ENCODE measurements around the gene FAM193B. TPM values are rescaled to one million over a fixed set of nuclear protein-coding genes. Genes with fewer than 3 reads are reported as not detected.

Gene FAM193B
- polyA plus RNA-seq, 3 donors: 1.6 to 216 (median 1.9) TPM

GRCh38 chr5:177599731-177600507 is 45.6 kb upstream of the FAM193B start, which contains the start of gene B4GALT7:
B4GALT7 (plus strand) TSS chr5:177600132; CDS start chr5:177600211, 79 bp downstream.
- DNase-seq: peak; percentile 62 to 67 (median 66)
- peaks cover 23% of the 10 kb centered on the region for H4K20me1 ChIP-seq (ENCODE audit: insufficient read depth, low read length)
- H3K36me3 ChIP-seq (replicated peaks in 1 of 2; ENCODE audit: control insufficient read depth in 1 of 2, insufficient read depth in 2 of 2, low read length in 2 of 2): peaks cover 18 to 29% of the 10 kb centered on the region in 2 donors
- TF ChIP-seq CTCF (IDR thresholded peaks at IDR 0.05): no peak
- Mint-ChIP-seq H3K27ac (peak within 1 kb of the TSS; percentile 88 to 95 (median 91)), H3K9me3 (peaks cover 0 to 2% (median 0%) of the 10 kb centered on the region in 7 donors), H3K36me3 (peaks cover 25 to 29% of the 10 kb centered on the region in 2 donors), H3K4me3 (peak within 1 kb of the TSS; percentile 83 to 97), H3K27me3 (ENCODE audit: low read depth in 3 of 3) (peaks cover 0 to 3% (median 1%) of the 10 kb centered on the region in 3 donors), H3K4me1 (peaks cover 33% of the 10 kb centered on the region)
- H3K27ac ChIP-seq (ENCODE audit: low read depth in 1 of 2, low read length in 2 of 2): peak within 1 kb of the TSS; percentile 80 to 91
- H3K9ac ChIP-seq (ENCODE audit: insufficient read depth, low read length, poor library complexity, severe bottlenecking): peak within 1 kb of the TSS; percentile 91
- H3K4me3 ChIP-seq (replicated peaks in 1 of 3; ENCODE audit: low read depth in 2 of 3, low read length in 3 of 3): peak within 1 kb of the TSS; percentile 76 to 90 (median 86)
- WGBS (ENCODE audit: insufficient coverage): under 1% methylated on average over 82 of the region's 86 CpGs
- H3K79me2 ChIP-seq (ENCODE audit: insufficient read depth, low read length): peaks cover 15% of the 10 kb centered on the region
- intact Hi-C loops (cut with micrococcal nuclease): loop anchor here (5.0 to 10.0 kb wide), 3 partner anchors 43 to 295 kb away; partner anchors contain the start of genes MXD3 (in 1 of the 2), PRELID1 (in 1 of the 2) and RAB24 (in 1 of the 2)
- H3K4me2 ChIP-seq (replicated peaks; ENCODE audit: extremely low read depth, low read length, poor library complexity, severe bottlenecking): peak within 1 kb of the TSS; percentile 98
- no peaks in the 10 kb centered on the region for H3K27me3 ChIP-seq (ENCODE audit: control insufficient read depth in 2 of 2, insufficient read depth in 2 of 2, low read length in 2 of 2)
- peak within 1 kb of the TSS; percentile 97 for H2AFZ ChIP-seq (ENCODE audit: insufficient read depth, low read depth, low read length, poor library complexity, severe bottlenecking)
- H3K4me1 ChIP-seq (ENCODE audit: control insufficient read depth in 1 of 2, insufficient read depth in 2 of 2, low read length in 2 of 2): peaks cover 19 to 23% of the 10 kb centered on the region in 2 donors
- H3K9me3 ChIP-seq (replicated peaks in 1 of 2; ENCODE audit: control insufficient read depth in 1 of 2, insufficient read depth in 1 of 2, low read length in 2 of 2): no peaks in the 10 kb centered on the region

GRCh38 chr5:177598477-177598876 is 44.1 kb upstream of the FAM193B start:
- intact Hi-C loops (cut with micrococcal nuclease): loop anchor here (5.0 to 10.0 kb wide), 3 partner anchors 41 to 294 kb away; partner anchors contain the start of genes MXD3 (in 1 of the 2), PRELID1 (in 1 of the 2) and RAB24 (in 1 of the 2)
- DNase-seq: no peak
- Mint-ChIP-seq H3K9me3 (peaks cover 0 to 1% (median 0%) of the 10 kb centered on the region in 7 donors), H3K27me3 (ENCODE audit: low read depth in 3 of 3) (peaks cover 0 to 3% (median 1%) of the 10 kb centered on the region in 3 donors), H3K36me3 (peaks cover 34 to 36% of the 10 kb centered on the region in 2 donors), H3K4me1 (peaks cover 38% of the 10 kb centered on the region), H3K27ac (no peak overlapping the region), H3K4me3 (no peak overlapping the region)
- peaks cover 24% of the 10 kb centered on the region for H3K79me2 ChIP-seq (ENCODE audit: insufficient read depth, low read length)
- no peak overlapping the region for H3K27ac ChIP-seq (ENCODE audit: low read depth in 1 of 2, low read length in 2 of 2)
- no peak for TF ChIP-seq CTCF (IDR thresholded peaks at IDR 0.05)
- H2AFZ ChIP-seq (ENCODE audit: insufficient read depth, low read depth, low read length, poor library complexity, severe bottlenecking): no peak overlapping the region
- H3K4me1 ChIP-seq (ENCODE audit: control insufficient read depth in 1 of 2, insufficient read depth in 2 of 2, low read length in 2 of 2): peaks cover 20 to 32% of the 10 kb centered on the region in 2 donors
- H3K4me2 ChIP-seq (replicated peaks; ENCODE audit: extremely low read depth, low read length, poor library complexity, severe bottlenecking): no peak overlapping the region
- H4K20me1 ChIP-seq (ENCODE audit: insufficient read depth, low read length): peaks cover 34% of the 10 kb centered on the region
- no peak overlapping the region for H3K9ac ChIP-seq (ENCODE audit: insufficient read depth, low read length, poor library complexity, severe bottlenecking)
- WGBS (ENCODE audit: insufficient coverage): 80% methylated on average over 1 of the region's 5 CpGs
- H3K27me3 ChIP-seq (ENCODE audit: control insufficient read depth in 2 of 2, insufficient read depth in 2 of 2, low read length in 2 of 2): no peaks in the 10 kb centered on the region
- H3K4me3 ChIP-seq (replicated peaks in 1 of 3; ENCODE audit: low read depth in 2 of 3, low read length in 3 of 3): no peak overlapping the region
- H3K36me3 ChIP-seq (replicated peaks in 1 of 2; ENCODE audit: control insufficient read depth in 1 of 2, insufficient read depth in 2 of 2, low read length in 2 of 2): peaks cover 31 to 35% of the 10 kb centered on the region in 2 donors
- H3K9me3 ChIP-seq (replicated peaks in 1 of 2; ENCODE audit: control insufficient read depth in 1 of 2, insufficient read depth in 1 of 2, low read length in 2 of 2): no peaks in the 10 kb centered on the region

Measured in CD14-positive monocyte (primary cell).